ENCODE results near the gene PIGU.

DNA sequence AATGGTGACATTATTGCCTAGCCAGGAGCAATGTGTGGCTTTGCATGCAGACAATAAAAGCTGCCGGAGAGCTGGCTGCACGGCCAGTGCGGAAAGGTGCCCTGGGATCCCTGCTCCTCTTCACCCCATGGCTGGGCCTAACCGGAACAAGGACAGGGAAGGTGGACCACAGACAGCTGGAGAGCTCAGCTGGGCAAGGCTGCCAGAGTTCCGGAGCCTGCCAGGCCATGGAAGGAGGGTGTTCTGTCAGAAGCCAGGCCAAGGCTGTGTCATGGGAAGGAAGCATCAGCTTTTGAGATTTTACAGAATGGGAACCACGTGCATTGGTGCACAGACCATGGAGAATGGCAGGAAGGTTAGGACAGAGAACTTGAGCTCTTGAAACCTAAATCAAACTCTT, 93.3 kb downstream of the PIGU start:
- TF ChIP-seq, protein P1, sequence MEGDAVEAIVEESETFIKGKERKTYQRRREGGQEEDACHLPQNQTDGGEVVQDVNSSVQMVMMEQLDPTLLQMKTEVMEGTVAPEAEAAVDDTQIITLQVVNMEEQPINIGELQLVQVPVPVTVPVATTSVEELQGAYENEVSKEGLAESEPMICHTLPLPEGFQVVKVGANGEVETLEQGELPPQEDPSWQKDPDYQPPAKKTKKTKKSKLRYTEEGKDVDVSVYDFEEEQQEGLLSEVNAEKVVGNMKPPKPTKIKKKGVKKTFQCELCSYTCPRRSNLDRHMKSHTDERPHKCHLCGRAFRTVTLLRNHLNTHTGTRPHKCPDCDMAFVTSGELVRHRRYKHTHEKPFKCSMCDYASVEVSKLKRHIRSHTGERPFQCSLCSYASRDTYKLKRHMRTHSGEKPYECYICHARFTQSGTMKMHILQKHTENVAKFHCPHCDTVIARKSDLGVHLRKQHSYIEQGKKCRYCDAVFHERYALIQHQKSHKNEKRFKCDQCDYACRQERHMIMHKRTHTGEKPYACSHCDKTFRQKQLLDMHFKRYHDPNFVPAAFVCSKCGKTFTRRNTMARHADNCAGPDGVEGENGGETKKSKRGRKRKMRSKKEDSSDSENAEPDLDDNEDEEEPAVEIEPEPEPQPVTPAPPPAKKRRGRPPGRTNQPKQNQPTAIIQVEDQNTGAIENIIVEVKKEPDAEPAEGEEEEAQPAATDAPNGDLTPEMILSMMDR (IDR thresholded peaks at IDR 0.05), result no peak
- no peak for TF ChIP-seq EZH2phosphoT487 (IDR thresholded peaks at IDR 0.05)
